Esophagus squamous epithelium (tissue), 4 donors: ENCODE data around the gene NLRC5.

Experiments
- CTCF ChIP-seq, 6 experiments: fragments of 450-650 bp in 4 of 6; fragments of 200-600 bp in 2 of 6; sonication (generic) in 2 of 6; IDR thresholded peaks; one replicate each; pipeline ENCODE4 v1.5.1; 2016 to 2019; ENCODE audit warnings: antibody characterized with exemption in 6 of 6, mild to moderate bottlenecking in 4 of 6, moderate library complexity in 4 of 6
- POLR2A ChIP-seq, 4 donors: fragments of 450-650 bp; IDR thresholded peaks; one replicate each; pipeline ENCODE4 v1.6.1; 2017; ENCODE audit warnings: antibody characterized with exemption in 4 of 4, mild to moderate bottlenecking in 4 of 4, moderate library complexity in 3 of 4

GRCh38 chr16:56988161-56988947, 1.0 kb upstream of the NLRC5 start:
- TF ChIP-seq CTCF (IDR thresholded peaks at IDR 0.05) (no peak), POLR2A (IDR thresholded peaks at IDR 0.05) (peak in 1 of 4 donors; percentile 9)
